T follicular helper cell (primary cell): ENCODE data around the gene PRRG2.
"Not testable (repeated sequence)": the region's sequence is repeated elsewhere in the genome, so short reads cannot be mapped to it uniquely, and the experiment has no call there.

Experiments used
- DNase-seq: peaks from one replicate; pipeline ENCODE4 v3.0.0-alpha.2; 2020; ENCODE audit warnings: low read depth

The PRRG2 gene

GRCh38 chr19:49609499-49610092 is 28.5 kb downstream of the PRRG2 start:
- DNase-seq: no peak

GRCh38 chr19:49613374-49613773 is 32.3 kb downstream of the PRRG2 start:
- no peak for DNase-seq

- DNase-seq: no peak
Observed at GRCh38 chr19:49614096-49614833, 33.1 kb downstream of the PRRG2 start.

GRCh38 chr19:49615861-49616260 is 34.7 kb downstream of the PRRG2 start:
- DNase-seq: no peak

- DNase-seq: no peak
Observed at GRCh38 chr19:49616532-49616931, 35.4 kb downstream of the PRRG2 start.

- DNase-seq: no peak
Observed at GRCh38 chr19:49616945-49617344, 35.8 kb downstream of the PRRG2 start.

GRCh38 chr19:49617860-49618259 is 36.7 kb downstream of the PRRG2 start:
- DNase-seq: not testable (repeated sequence)

GRCh38 chr19:49624967-49625910 is 44.1 kb downstream of the PRRG2 start:
- no peak for DNase-seq

- DNase-seq: no peak
Observed at GRCh38 chr19:49626226-49626625, 45.1 kb downstream of the PRRG2 start.

GRCh38 chr19:49629659-49630058 is 48.5 kb downstream of the PRRG2 start:
- no peak for DNase-seq

- no peak for DNase-seq
Observed at GRCh38 chr19:49631014-49631588, 50.0 kb downstream of the PRRG2 start.

GRCh38 chr19:49631610-49632192 is 50.6 kb downstream of the PRRG2 start:
- no peak for DNase-seq

- DNase-seq: no peak
Observed at GRCh38 chr19:49632576-49632975, 51.5 kb downstream of the PRRG2 start.

- not testable (repeated sequence) for DNase-seq
Observed at GRCh38 chr19:49633273-49633672, 52.2 kb downstream of the PRRG2 start.

GRCh38 chr19:49635530-49636232 is 54.6 kb downstream of the PRRG2 start:
- no peak for DNase-seq

- no peak for DNase-seq
Observed at GRCh38 chr19:49636233-49636932, 55.3 kb downstream of the PRRG2 start.

GRCh38 chr19:49637821-49638738 is 57.0 kb downstream of the PRRG2 start:
- no peak for DNase-seq

GRCh38 chr19:49639401-49640112 is 58.4 kb downstream of the PRRG2 start:
- DNase-seq: no peak
